Spleen (tissue), 11 donors: ENCODE data around the gene STEAP3. TPM values are rescaled to one million over a fixed set of nuclear protein-coding genes. Genes with fewer than 3 reads are reported as not detected.

Source experiments
- DNase-seq: peaks from one replicate; pipeline ENCODE4 v3.0.0-alpha.2; 2020
- H3K27ac ChIP-seq, 8 donors: fragments of 200-600 bp; sonication (generic) in 7 of 8; 1 replicate in 4 of 8; 2 replicates in 4 of 8; pipeline versions ENCODE4 v1.5.0 to v1.8.0; 2016 to 2021; ENCODE audit warnings: inconsistent platforms in 4 of 8, mild to moderate bottlenecking in 4 of 8, moderate library complexity in 1 of 8
- H3K27me3 ChIP-seq, 7 donors: fragments of 200-600 bp; sonication (generic) in 6 of 7; replicated peaks in 1 of 7; 1 replicate in 4 of 7; 2 replicates in 3 of 7; pipeline versions ENCODE4 v1.5.0 to v1.8.0; 2016 to 2021; ENCODE audit warnings: inconsistent platforms in 3 of 7, mild to moderate bottlenecking in 1 of 7
- H3K36me3 ChIP-seq, 6 donors: fragments of 200-600 bp; sonication (generic) in 5 of 6; 1 replicate in 4 of 6; 2 replicates in 2 of 6; pipeline versions ENCODE4 v1.5.0 to v1.8.0; 2016 to 2021; ENCODE audit warnings: inconsistent platforms in 2 of 6
- H3K4me1 ChIP-seq, 6 donors: fragments of 200-600 bp; sonication (generic) in 5 of 6; 1 replicate in 3 of 6; 2 replicates in 3 of 6; pipeline versions ENCODE4 v1.5.0 to v1.8.0; 2016 to 2021; ENCODE audit warnings: inconsistent platforms in 3 of 6
- H3K4me3 ChIP-seq, 8 donors: fragments of 200-600 bp; sonication (generic) in 7 of 8; 1 replicate in 4 of 8; 2 replicates in 4 of 8; pipeline versions ENCODE4 v1.5.0 to v1.8.0; 2016 to 2021; ENCODE audit warnings: inconsistent platforms in 4 of 8, mild to moderate bottlenecking in 4 of 8, moderate library complexity in 2 of 8
- H3K9me3 ChIP-seq, 8 donors: fragments of 200-600 bp; sonication (generic) in 7 of 8; 1 replicate in 4 of 8; 2 replicates in 4 of 8; pipeline versions ENCODE4 v1.5.0 to v1.8.0; 2016 to 2021; ENCODE audit warnings: inconsistent platforms in 4 of 8
- POLR2A ChIP-seq, 3 donors: fragments of 450-650 bp; IDR thresholded peaks; one replicate each; pipeline ENCODE4 v1.5.1; 2017; ENCODE audit warnings: antibody characterized with exemption in 3 of 3, mild to moderate bottlenecking in 1 of 3
- POLR2AphosphoS5 ChIP-seq, 3 donors: sonication (generic); formaldehyde crosslinking; IDR thresholded peaks; one replicate each; pipeline ENCODE4 v1.5.1; 2017; ENCODE audit warnings: antibody characterized with exemption in 3 of 3
- WGBS, 5 donors: extraction: QIAGEN DNeasy Blood & Tissue Kit in 3 of 5; methylation state at CpG; one replicate each; pipeline versions ENCODE4 v1.1.5 to v1.1.7; 2013 to 2018; 5-methylcytosine and 5-hydroxymethylcytosine counted together
- intact Hi-C: fragments of 100-400 bp; cut with DNase I; formaldehyde crosslinking; loops from one replicate; pipeline ENCODE4 v1.15.0; 2023; ENCODE audit warnings: low total_unique reads
- polyA plus RNA-seq, 3 donors: library from polyadenylated mRNA; stranded (reverse); fragments of 200-250 nt; gene quantifications; one replicate each; pipeline ENCODE4 v1.2.1, GENCODE V29; 2013
- total RNA-seq, 7 donors: library from RNA; depleted of rRNA in 3 of 7; stranded (reverse); fragments of >200 nt in 3 of 7; fragmentation: NEBNext Ultra II Directional in 4 of 7; extraction: Animal tissue kit (Norgen Biotek cat#: 25700) in 4 of 7; gene quantifications; one replicate each; pipeline versions ENCODE4 v1.1.0 to v1.2.1, GENCODE V29; 2016 to 2021
- TF ChIP-seq, protein P1 (sequence below), 11 experiments: fragments of 200-600 bp in 7 of 11; fragments of 450-650 bp in 4 of 11; sonication (generic) in 4 of 11; IDR thresholded peaks in 8 of 11; conservative IDR thresholded peaks in 3 of 11; 1 replicate in 7 of 11; 2 replicates in 4 of 11; pipeline versions ENCODE4 v1.4.0 to v1.8.0; 2016 to 2021; ENCODE audit warnings: antibody characterized with exemption in 11 of 11, inconsistent platforms in 4 of 11, mild to moderate bottlenecking in 1 of 11
- donor health status: healthy with polysubstance abuse.
- donor health status: DM: no; HTN: no; CAD: no; lungs with moderate emphysema.
- donor health status: DM: no; HTN: no; CAD: no.
- donor health status: Bipolar disorder and iron deficiency.
- donor health status: healthy.
- donor health status: DM: no; HTN: no; CAD: no.
- donor health status: DM: yes; HTN: yes; CAD: no.

Gene STEAP3
- total and polyA plus RNA-seq, 10 donors, result 0.26 to 3.6 (median 1.5) TPM

DNA sequence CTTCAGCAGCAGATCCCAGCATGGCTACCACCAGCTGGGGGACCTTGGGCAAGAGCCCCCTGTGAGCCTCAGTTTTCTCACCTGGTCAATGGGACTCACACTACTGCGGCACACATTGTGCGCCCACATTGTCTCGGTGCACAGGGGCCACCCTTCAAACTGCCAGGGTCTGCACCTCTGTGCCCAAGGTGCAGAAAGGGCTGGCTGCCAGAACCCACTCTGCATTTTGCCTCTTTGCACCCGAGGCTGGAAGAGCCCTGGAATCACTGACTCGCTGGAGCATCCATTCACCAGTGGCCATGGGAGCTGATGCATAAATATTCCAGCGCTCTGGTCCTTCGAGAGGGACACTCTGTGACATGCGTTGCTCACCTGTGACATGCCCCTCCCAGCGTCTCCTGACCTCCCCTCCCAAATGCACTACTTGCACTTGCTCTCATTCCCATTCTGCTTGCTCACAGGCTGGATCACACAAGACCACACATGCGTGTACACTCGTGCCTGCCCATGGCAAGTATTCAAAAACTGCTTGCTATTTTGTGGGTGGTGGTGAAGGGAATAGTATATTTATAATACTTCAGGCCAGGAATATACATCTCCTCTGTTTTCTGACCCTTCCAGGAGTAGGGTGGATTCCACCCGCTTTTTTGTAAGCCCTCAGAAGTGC is 46.3 kb upstream of the STEAP3 start:
- TF ChIP-seq, protein P1, sequence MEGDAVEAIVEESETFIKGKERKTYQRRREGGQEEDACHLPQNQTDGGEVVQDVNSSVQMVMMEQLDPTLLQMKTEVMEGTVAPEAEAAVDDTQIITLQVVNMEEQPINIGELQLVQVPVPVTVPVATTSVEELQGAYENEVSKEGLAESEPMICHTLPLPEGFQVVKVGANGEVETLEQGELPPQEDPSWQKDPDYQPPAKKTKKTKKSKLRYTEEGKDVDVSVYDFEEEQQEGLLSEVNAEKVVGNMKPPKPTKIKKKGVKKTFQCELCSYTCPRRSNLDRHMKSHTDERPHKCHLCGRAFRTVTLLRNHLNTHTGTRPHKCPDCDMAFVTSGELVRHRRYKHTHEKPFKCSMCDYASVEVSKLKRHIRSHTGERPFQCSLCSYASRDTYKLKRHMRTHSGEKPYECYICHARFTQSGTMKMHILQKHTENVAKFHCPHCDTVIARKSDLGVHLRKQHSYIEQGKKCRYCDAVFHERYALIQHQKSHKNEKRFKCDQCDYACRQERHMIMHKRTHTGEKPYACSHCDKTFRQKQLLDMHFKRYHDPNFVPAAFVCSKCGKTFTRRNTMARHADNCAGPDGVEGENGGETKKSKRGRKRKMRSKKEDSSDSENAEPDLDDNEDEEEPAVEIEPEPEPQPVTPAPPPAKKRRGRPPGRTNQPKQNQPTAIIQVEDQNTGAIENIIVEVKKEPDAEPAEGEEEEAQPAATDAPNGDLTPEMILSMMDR (IDR thresholded peaks at IDR 0.05 in 8 of 11, conservative IDR thresholded peaks at IDR 0.05 in 3 of 11), result no peak
- no peak for TF ChIP-seq POLR2AphosphoS5 (IDR thresholded peaks at IDR 0.05)
- TF ChIP-seq POLR2A (IDR thresholded peaks at IDR 0.05), result no peak
- no peaks in the 10 kb centered on the region for H3K36me3 ChIP-seq
- 81 to 95% (median 92%) methylated on average over 11 to 12 of the region's 12 CpGs for WGBS, 5 donors
- intact Hi-C loops, result no loop called here
- H3K27ac ChIP-seq, result no peak overlapping the region
- H3K27me3 ChIP-seq, result no peaks in the 10 kb centered on the region
- no peak for DNase-seq
- no peaks in the 10 kb centered on the region for H3K9me3 ChIP-seq
- no peak overlapping the region for H3K4me3 ChIP-seq
- H3K4me1 ChIP-seq, result peaks cover 0 to 7% (median 0%) of the 10 kb centered on the region in 6 donors

DNA sequence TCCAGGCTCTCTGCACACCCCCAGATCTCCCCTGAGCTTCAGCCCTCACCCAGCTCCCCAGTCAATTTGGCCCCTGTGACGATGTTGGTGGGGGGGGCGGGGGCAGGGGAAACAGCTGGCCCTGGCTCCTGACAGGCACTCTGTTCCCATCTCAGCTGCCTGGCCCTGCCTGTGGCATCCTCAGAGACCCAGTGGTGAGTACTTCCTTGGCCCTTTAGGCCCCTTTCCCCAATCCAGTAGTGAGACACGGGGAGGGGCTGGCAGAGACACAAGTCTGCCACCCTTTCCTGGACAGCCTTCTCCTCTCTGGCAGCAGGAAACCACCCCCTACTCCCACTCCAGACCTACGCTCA is 45.8 kb upstream of the STEAP3 start:
- WGBS, 5 donors, result 51 to 64% (median 58%) methylated on average over 4 of the region's 4 CpGs

DNA sequence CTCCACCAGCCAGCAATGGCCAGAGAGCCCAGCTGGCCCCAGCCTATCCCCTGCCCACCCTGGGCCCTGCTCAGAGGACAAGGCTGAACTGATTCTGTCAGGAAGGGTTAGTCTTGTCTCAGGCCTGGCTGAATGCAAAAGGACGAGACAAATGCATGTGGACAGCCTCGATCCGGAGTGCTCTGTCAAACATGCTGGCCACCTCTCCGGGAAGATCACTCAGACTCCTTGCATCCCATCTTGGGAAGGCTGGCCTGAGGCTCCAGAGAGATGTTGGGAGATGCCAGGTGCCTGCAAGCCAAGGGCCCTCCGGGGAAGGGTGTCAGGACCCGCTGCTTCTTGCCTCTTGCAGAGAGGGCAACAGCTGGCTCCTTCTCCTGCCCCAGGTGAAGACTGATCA is 44.9 kb upstream of the STEAP3 start:
- intact Hi-C loops, result no loop called here
- DNase-seq, result no peak
- no peaks in the 10 kb centered on the region for H3K36me3 ChIP-seq
- H3K4me3 ChIP-seq, result no peak overlapping the region
- no peaks in the 10 kb centered on the region for H3K27me3 ChIP-seq
- H3K27ac ChIP-seq, result no peak overlapping the region
- no peaks in the 10 kb centered on the region for H3K9me3 ChIP-seq
- 86 to 96% (median 89%) methylated on average over 5 to 6 of the region's 6 CpGs; no CpG with 5 or more reads in 1 of the 5 donors for WGBS, 5 donors
- H3K4me1 ChIP-seq, result peaks cover 0 to 7% (median 0%) of the 10 kb centered on the region in 6 donors
- TF ChIP-seq POLR2AphosphoS5 (IDR thresholded peaks at IDR 0.05), result no peak
- no peak for TF ChIP-seq POLR2A (IDR thresholded peaks at IDR 0.05)
- TF ChIP-seq, protein P1 (IDR thresholded peaks at IDR 0.05 in 8 of 11, conservative IDR thresholded peaks at IDR 0.05 in 3 of 11), result no peak

More for the DNA sequence above, 45.8 kb upstream of the STEAP3 start:
- Histone ChIP-seq H3K4me1 (peaks cover 0 to 7% (median 0%) of the 10 kb centered on the region in 6 donors), H3K4me3 (no peak overlapping the region), H3K27me3 (no peaks in the 10 kb centered on the region), H3K36me3 (no peaks in the 10 kb centered on the region), H3K9me3 (no peaks in the 10 kb centered on the region), H3K27ac (no peak overlapping the region)
- intact Hi-C loops, result no loop called here
- DNase-seq, result no peak
- TF ChIP-seq POLR2A (IDR thresholded peaks at IDR 0.05) (no peak), POLR2AphosphoS5 (IDR thresholded peaks at IDR 0.05) (no peak)
- TF ChIP-seq, protein P1 (IDR thresholded peaks at IDR 0.05 in 8 of 11, conservative IDR thresholded peaks at IDR 0.05 in 3 of 11), result no peak

DNA sequence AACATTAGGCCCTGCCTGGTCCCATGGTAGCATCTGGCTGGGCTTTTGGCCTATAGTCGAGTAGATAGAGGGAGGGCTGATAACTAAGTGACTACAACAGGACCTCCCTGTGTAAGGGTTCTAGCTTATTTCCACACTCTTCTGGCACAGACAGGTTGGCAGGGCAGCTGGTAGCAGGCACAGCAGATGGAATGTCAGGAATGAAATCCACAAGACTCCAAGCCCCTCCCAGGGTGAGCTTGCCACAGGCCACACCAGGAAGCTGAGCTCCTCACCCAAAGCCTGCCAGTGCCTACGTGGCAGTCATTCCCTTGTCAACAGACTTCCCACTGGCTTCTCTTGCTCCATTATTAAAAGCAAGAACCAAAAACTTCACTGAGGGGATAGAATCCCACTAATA is 44.4 kb upstream of the STEAP3 start:
- no peaks in the 10 kb centered on the region for H3K36me3 ChIP-seq
- H3K9me3 ChIP-seq, result no peaks in the 10 kb centered on the region
- H3K4me3 ChIP-seq, result no peak overlapping the region
- intact Hi-C loops, result no loop called here
- no peak for DNase-seq
- no peak overlapping the region for H3K27ac ChIP-seq
- peaks cover 0 to 7% (median 0%) of the 10 kb centered on the region in 6 donors for H3K4me1 ChIP-seq
- WGBS, 5 donors, result 76 to 82% (median 78%) methylated on average over 1 to 2 of the region's 2 CpGs
- TF ChIP-seq POLR2AphosphoS5 (IDR thresholded peaks at IDR 0.05) (no peak), POLR2A (IDR thresholded peaks at IDR 0.05) (no peak)
- TF ChIP-seq, protein P1 (IDR thresholded peaks at IDR 0.05 in 8 of 11, conservative IDR thresholded peaks at IDR 0.05 in 3 of 11), result no peak
- no peaks in the 10 kb centered on the region for H3K27me3 ChIP-seq
